ENCODE measurements around the gene TERB2.
"Not testable (repeated sequence)": the region's sequence is repeated elsewhere in the genome, so short reads cannot be mapped to it uniquely, and the experiment has no call there.

GRCh38 chr15:45020222-45020900 lies 63.9 kb downstream of the TERB2 start:
- not testable (repeated sequence) for TF ChIP-seq POLR2AphosphoS5, POLR2A (IDR thresholded peaks at IDR 0.05)
- TF ChIP-seq, protein P1, sequence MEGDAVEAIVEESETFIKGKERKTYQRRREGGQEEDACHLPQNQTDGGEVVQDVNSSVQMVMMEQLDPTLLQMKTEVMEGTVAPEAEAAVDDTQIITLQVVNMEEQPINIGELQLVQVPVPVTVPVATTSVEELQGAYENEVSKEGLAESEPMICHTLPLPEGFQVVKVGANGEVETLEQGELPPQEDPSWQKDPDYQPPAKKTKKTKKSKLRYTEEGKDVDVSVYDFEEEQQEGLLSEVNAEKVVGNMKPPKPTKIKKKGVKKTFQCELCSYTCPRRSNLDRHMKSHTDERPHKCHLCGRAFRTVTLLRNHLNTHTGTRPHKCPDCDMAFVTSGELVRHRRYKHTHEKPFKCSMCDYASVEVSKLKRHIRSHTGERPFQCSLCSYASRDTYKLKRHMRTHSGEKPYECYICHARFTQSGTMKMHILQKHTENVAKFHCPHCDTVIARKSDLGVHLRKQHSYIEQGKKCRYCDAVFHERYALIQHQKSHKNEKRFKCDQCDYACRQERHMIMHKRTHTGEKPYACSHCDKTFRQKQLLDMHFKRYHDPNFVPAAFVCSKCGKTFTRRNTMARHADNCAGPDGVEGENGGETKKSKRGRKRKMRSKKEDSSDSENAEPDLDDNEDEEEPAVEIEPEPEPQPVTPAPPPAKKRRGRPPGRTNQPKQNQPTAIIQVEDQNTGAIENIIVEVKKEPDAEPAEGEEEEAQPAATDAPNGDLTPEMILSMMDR (IDR thresholded peaks at IDR 0.05): not testable (repeated sequence)
